Measurements from ENCODE around the gene UNC79.

GRCh38 chr14:93533437-93533836 is 102.7 kb downstream of the UNC79 start:
- TF ChIP-seq ZBTB7A (tag by site-specific recombination; IDR thresholded peaks at IDR 0.05; ENCODE audit: low read depth) (no peak), ZNF747 (tag by site-specific recombination; IDR thresholded peaks at IDR 0.05) (no peak), ZNF626 (tag by site-specific recombination; IDR thresholded peaks at IDR 0.05) (no peak), CTCF (tag by site-specific recombination; IDR thresholded peaks at IDR 0.05) (no peak), ZNF837 (tag by site-specific recombination; IDR thresholded peaks at IDR 0.05) (no peak), ZBTB17 (tag by site-specific recombination; IDR thresholded peaks at IDR 0.05) (no peak)

Data from HEK293 (cell line).